ENCODE results near the gene ZNF521. TPM values are rescaled to one million over a fixed set of nuclear protein-coding genes. Genes with fewer than 3 reads are reported as not detected.

Gene ZNF521
- polyA plus RNA-seq, 3 donors, result 0.07 to 0.20 TPM; not detected in 1

DNA sequence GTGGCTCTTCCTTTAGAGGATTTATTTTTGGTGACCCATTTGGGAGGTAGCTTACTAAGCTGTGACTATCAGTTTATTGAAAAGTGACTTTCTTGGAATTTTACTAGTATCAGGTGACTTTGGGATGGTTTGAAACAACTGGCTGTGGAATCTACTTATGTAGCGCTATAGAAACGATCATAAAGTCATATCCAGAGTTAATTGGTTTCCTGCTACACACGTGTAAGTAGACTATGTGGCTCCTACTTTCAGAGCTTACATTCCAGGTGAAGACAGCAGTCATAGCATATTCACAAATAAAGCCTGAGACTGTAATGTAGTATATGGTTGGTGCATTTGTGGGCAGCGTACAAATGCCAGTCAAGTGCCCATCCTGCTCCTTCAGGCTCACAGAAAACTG lies 308.9 kb downstream of the ZNF521 start:
- H3K27ac Mint-ChIP-seq, result no peak overlapping the region
- H3K79me2 ChIP-seq (ENCODE audit: insufficient read depth, low read length), result no peaks in the 10 kb centered on the region
- no peak for DNase-seq
- H3K9me3 Mint-ChIP-seq, result peaks cover 0 to 2% (median 0%) of the 10 kb centered on the region in 7 donors
- no peaks in the 10 kb centered on the region for H3K4me1 Mint-ChIP-seq
- WGBS (ENCODE audit: insufficient coverage), result 93% methylated on average over 3 of the region's 4 CpGs
- TF ChIP-seq, protein P1, sequence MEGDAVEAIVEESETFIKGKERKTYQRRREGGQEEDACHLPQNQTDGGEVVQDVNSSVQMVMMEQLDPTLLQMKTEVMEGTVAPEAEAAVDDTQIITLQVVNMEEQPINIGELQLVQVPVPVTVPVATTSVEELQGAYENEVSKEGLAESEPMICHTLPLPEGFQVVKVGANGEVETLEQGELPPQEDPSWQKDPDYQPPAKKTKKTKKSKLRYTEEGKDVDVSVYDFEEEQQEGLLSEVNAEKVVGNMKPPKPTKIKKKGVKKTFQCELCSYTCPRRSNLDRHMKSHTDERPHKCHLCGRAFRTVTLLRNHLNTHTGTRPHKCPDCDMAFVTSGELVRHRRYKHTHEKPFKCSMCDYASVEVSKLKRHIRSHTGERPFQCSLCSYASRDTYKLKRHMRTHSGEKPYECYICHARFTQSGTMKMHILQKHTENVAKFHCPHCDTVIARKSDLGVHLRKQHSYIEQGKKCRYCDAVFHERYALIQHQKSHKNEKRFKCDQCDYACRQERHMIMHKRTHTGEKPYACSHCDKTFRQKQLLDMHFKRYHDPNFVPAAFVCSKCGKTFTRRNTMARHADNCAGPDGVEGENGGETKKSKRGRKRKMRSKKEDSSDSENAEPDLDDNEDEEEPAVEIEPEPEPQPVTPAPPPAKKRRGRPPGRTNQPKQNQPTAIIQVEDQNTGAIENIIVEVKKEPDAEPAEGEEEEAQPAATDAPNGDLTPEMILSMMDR (IDR thresholded peaks at IDR 0.05), result no peak
- no peak overlapping the region for H3K4me3 ChIP-seq (replicated peaks in 1 of 3; ENCODE audit: low read depth in 2 of 3, low read length in 3 of 3)
- intact Hi-C loops (cut with micrococcal nuclease), result no loop called here
- H2AFZ ChIP-seq (ENCODE audit: insufficient read depth, low read depth, low read length, poor library complexity, severe bottlenecking), result no peak overlapping the region
- no peaks in the 10 kb centered on the region for H3K36me3 Mint-ChIP-seq
- H3K4me2 ChIP-seq (replicated peaks; ENCODE audit: extremely low read depth, low read length, poor library complexity, severe bottlenecking), result no peak overlapping the region
- H3K4me3 Mint-ChIP-seq, result no peak overlapping the region
- H3K9me3 ChIP-seq (replicated peaks in 1 of 2; ENCODE audit: control insufficient read depth in 1 of 2, insufficient read depth in 1 of 2, low read length in 2 of 2), result no peaks in the 10 kb centered on the region
- H3K4me1 ChIP-seq (ENCODE audit: control insufficient read depth in 1 of 2, insufficient read depth in 2 of 2, low read length in 2 of 2), result no peaks in the 10 kb centered on the region
- no peaks in the 10 kb centered on the region for H3K36me3 ChIP-seq (replicated peaks in 1 of 2; ENCODE audit: control insufficient read depth in 1 of 2, insufficient read depth in 2 of 2, low read length in 2 of 2)
- no peak overlapping the region for H3K27ac ChIP-seq (ENCODE audit: low read depth in 1 of 2, low read length in 2 of 2)
- H3K27me3 Mint-ChIP-seq (ENCODE audit: low read depth in 3 of 3), result peaks cover 0 to 5% (median 0%) of the 10 kb centered on the region in 3 donors
- no peaks in the 10 kb centered on the region for H4K20me1 ChIP-seq (ENCODE audit: insufficient read depth, low read length)
- H3K27me3 ChIP-seq (ENCODE audit: control insufficient read depth in 2 of 2, insufficient read depth in 2 of 2, low read length in 2 of 2), result no peaks in the 10 kb centered on the region
- H3K9ac ChIP-seq (ENCODE audit: insufficient read depth, low read length, poor library complexity, severe bottlenecking), result no peak overlapping the region

DNA sequence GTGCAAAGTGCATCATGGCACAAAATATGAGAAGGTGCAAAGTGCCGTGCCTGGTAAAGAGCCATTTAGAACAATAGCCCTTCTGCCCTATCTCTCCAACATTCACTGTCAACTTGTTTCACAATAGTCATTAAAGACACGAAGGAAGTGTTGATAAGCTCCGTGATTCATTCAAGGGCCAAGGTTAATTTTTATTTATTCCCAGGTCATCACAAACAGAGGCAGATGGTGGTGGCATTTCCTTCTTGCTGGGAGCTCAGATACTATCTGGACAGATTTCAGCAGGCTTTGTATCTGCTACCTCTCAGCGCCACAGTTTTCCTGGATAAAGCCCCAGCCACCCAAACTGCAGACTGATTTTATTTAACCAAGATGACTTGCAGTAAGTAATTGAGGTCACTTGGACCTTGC lies 309.3 kb downstream of the ZNF521 start:
- Histone ChIP-seq H3K27ac (ENCODE audit: low read depth in 1 of 2, low read length in 2 of 2) (no peak overlapping the region), H3K27me3 (ENCODE audit: control insufficient read depth in 2 of 2, insufficient read depth in 2 of 2, low read length in 2 of 2) (no peaks in the 10 kb centered on the region), H3K36me3 (replicated peaks in 1 of 2; ENCODE audit: control insufficient read depth in 1 of 2, insufficient read depth in 2 of 2, low read length in 2 of 2) (no peaks in the 10 kb centered on the region), H4K20me1 (ENCODE audit: insufficient read depth, low read length) (no peaks in the 10 kb centered on the region), H3K4me2 (replicated peaks; ENCODE audit: extremely low read depth, low read length, poor library complexity, severe bottlenecking) (no peak overlapping the region), H3K9ac (ENCODE audit: insufficient read depth, low read length, poor library complexity, severe bottlenecking) (no peak overlapping the region), H2AFZ (ENCODE audit: insufficient read depth, low read depth, low read length, poor library complexity, severe bottlenecking) (no peak overlapping the region), H3K79me2 (ENCODE audit: insufficient read depth, low read length) (no peaks in the 10 kb centered on the region), H3K4me3 (replicated peaks in 1 of 3; ENCODE audit: low read depth in 2 of 3, low read length in 3 of 3) (no peak overlapping the region), H3K9me3 (replicated peaks in 1 of 2; ENCODE audit: control insufficient read depth in 1 of 2, insufficient read depth in 1 of 2, low read length in 2 of 2) (no peaks in the 10 kb centered on the region), H3K4me1 (ENCODE audit: control insufficient read depth in 1 of 2, insufficient read depth in 2 of 2, low read length in 2 of 2) (no peaks in the 10 kb centered on the region)
- Mint-ChIP-seq H3K27ac (no peak overlapping the region), H3K4me3 (no peak overlapping the region), H3K36me3 (no peaks in the 10 kb centered on the region), H3K4me1 (no peaks in the 10 kb centered on the region), H3K9me3 (peaks cover 0 to 2% (median 0%) of the 10 kb centered on the region in 7 donors), H3K27me3 (ENCODE audit: low read depth in 3 of 3) (peaks cover 0 to 5% (median 0%) of the 10 kb centered on the region in 3 donors)
- 25% methylated on average over 1 of the region's 4 CpGs for WGBS (ENCODE audit: insufficient coverage)
- TF ChIP-seq, protein P1 (IDR thresholded peaks at IDR 0.05), result no peak
- DNase-seq, result no peak
- intact Hi-C loops (cut with micrococcal nuclease), result no loop called here

Measured in CD14-positive monocyte (primary cell).